DOHH2 (cell line): ENCODE results near the gene BRSK2.

Experiments used
- H3F3A ChIP-seq: fragments of 200-600 bp; sonication (generic), shearing (Covaris generic); 2 replicates; pipeline ENCODE4 v1.6.0; 2016; ENCODE audit warnings: antibody characterized with exemption, mild to moderate bottlenecking; ENCODE audit not compliant: control insufficient read depth, insufficient read depth
- H3K27ac ChIP-seq: fragments of 200-600 bp; sonication (generic); 2 replicates; pipeline ENCODE4 v1.5.1; 2014; ENCODE audit warnings: low read depth, mild to moderate bottlenecking, low read length, moderate library complexity
- H3K27me3 ChIP-seq: fragments of 200-600 bp; sonication (generic); 2 replicates; pipeline ENCODE4 v1.6.1; 2014; ENCODE audit warnings: mild to moderate bottlenecking, low read length, mixed read lengths; ENCODE audit not compliant: control insufficient read depth
- H3K36me3 ChIP-seq: fragments of 200-600 bp; sonication (generic); 2 replicates; pipeline ENCODE4 v1.6.1; 2014; ENCODE audit warnings: mild to moderate bottlenecking, low read length, moderate library complexity, mixed read lengths; ENCODE audit not compliant: control insufficient read depth
- H3K4me1 ChIP-seq: fragments of 200-600 bp; sonication (generic); 2 replicates; pipeline ENCODE4 v1.6.1; 2014; ENCODE audit warnings: mild to moderate bottlenecking, low read length, mixed read lengths; ENCODE audit not compliant: control insufficient read depth
- H3K4me2 ChIP-seq: fragments of 200-600 bp; sonication (generic); 2 replicates; pipeline ENCODE4 v1.6.0; 2014; ENCODE audit warnings: mild to moderate bottlenecking, low read length, moderate library complexity
- H3K4me3 ChIP-seq: fragments of 200-600 bp; sonication (generic); 2 replicates; pipeline ENCODE4 v1.5.1; 2014; ENCODE audit warnings: mild to moderate bottlenecking, low read length, mixed read lengths
- H3K79me2 ChIP-seq: fragments of 200-600 bp; sonication (generic); 2 replicates; pipeline ENCODE4 v1.6.1; 2014; ENCODE audit warnings: mild to moderate bottlenecking, low read length, mixed read lengths; ENCODE audit not compliant: control insufficient read depth
- H3K9me2 ChIP-seq: fragments of 200-600 bp; sonication (generic); replicated peaks from 2 replicates; pipeline ENCODE4 v1.6.1; 2014; ENCODE audit warnings: mild to moderate bottlenecking, low read length, mixed read lengths; ENCODE audit not compliant: control insufficient read depth
- H3K9me3 ChIP-seq: fragments of 200-600 bp; sonication (generic); 2 replicates; pipeline ENCODE4 v1.6.1; 2014; ENCODE audit warnings: antibody characterized with exemption, low read length, mixed read lengths; ENCODE audit not compliant: control insufficient read depth, insufficient read depth
- H4K20me1 ChIP-seq: fragments of 200-600 bp; sonication (generic); 2 replicates; pipeline ENCODE4 v1.6.0; 2014; ENCODE audit warnings: low read depth, mild to moderate bottlenecking, antibody characterized with exemption, low read length, moderate library complexity; ENCODE audit not compliant: control insufficient read depth, insufficient read depth
- CTCF ChIP-seq: fragments of 200-600 bp; sonication (generic); IDR thresholded peaks from one replicate; pipeline ENCODE4 v1.5.1; 2014; ENCODE audit warnings: antibody characterized with exemption, mild to moderate bottlenecking, low read depth, low read length; ENCODE audit not compliant: poor library complexity, severe bottlenecking
- EZH2phosphoT487 ChIP-seq: fragments of 200-600 bp; sonication (generic); IDR thresholded peaks from 2 replicates; pipeline ENCODE4 v1.6.1; 2017; ENCODE audit warnings: borderline replicate concordance, mild to moderate bottlenecking, antibody characterized with exemption, low read length, moderate library complexity, mixed read lengths

Gene BRSK2

GRCh38 chr11:1397146-1397861 lies 7.6 kb downstream of the BRSK2 start:
- Histone ChIP-seq H4K20me1 (no peaks in the 10 kb centered on the region), H3K4me1 (no peaks in the 10 kb centered on the region), H3K27ac (no peak overlapping the region), H3K36me3 (no peaks in the 10 kb centered on the region), H3K27me3 (no peaks in the 10 kb centered on the region), H3K4me2 (no peak overlapping the region), H3K9me3 (no peaks in the 10 kb centered on the region), H3K79me2 (no peaks in the 10 kb centered on the region), H3F3A (no peaks in the 10 kb centered on the region), H3K4me3 (no peak overlapping the region), H3K9me2 (no peaks in the 10 kb centered on the region)
- TF ChIP-seq EZH2phosphoT487, result no peak
- TF ChIP-seq CTCF, result no peak

- no peaks in the 10 kb centered on the region for H3F3A ChIP-seq
- TF ChIP-seq EZH2phosphoT487, result no peak
- TF ChIP-seq CTCF, result no peak
Observed at GRCh38 chr11:1397862-1398527, 8.3 kb downstream of the BRSK2 start.

GRCh38 chr11:1398528-1399235 lies 8.9 kb downstream of the BRSK2 start:
- Histone ChIP-seq H3K4me2 (no peak overlapping the region), H3K4me1 (no peaks in the 10 kb centered on the region), H3K36me3 (no peaks in the 10 kb centered on the region), H3K4me3 (no peak overlapping the region), H3K9me3 (no peaks in the 10 kb centered on the region), H4K20me1 (no peaks in the 10 kb centered on the region), H3K9me2 (no peaks in the 10 kb centered on the region), H3F3A (no peaks in the 10 kb centered on the region), H3K27ac (no peak overlapping the region), H3K27me3 (no peaks in the 10 kb centered on the region), H3K79me2 (no peaks in the 10 kb centered on the region)
- TF ChIP-seq CTCF, result no peak
- no peak for TF ChIP-seq EZH2phosphoT487

More at GRCh38 chr11:1397862-1398527, 8.3 kb downstream of the BRSK2 start:
- Histone ChIP-seq H3K9me2 (no peaks in the 10 kb centered on the region), H3K27ac (no peak overlapping the region), H3K27me3 (no peaks in the 10 kb centered on the region), H3K36me3 (no peaks in the 10 kb centered on the region), H3K4me1 (no peaks in the 10 kb centered on the region), H3K79me2 (no peaks in the 10 kb centered on the region), H3K4me3 (no peak overlapping the region), H4K20me1 (no peaks in the 10 kb centered on the region), H3K9me3 (no peaks in the 10 kb centered on the region), H3K4me2 (no peak overlapping the region)
